Subcutaneous adipose tissue (tissue), 4 donors: ENCODE data around the gene CATSPERZ. TPM values are rescaled to one million over a fixed set of nuclear protein-coding genes. Genes with fewer than 3 reads are reported as not detected.

ENCODE experiments used
- CTCF ChIP-seq: fragments of 450-650 bp; IDR thresholded peaks from one replicate; pipeline ENCODE4 v1.5.1; 2016; ENCODE audit warnings: low read depth, mild to moderate bottlenecking, control low read depth, antibody characterized with exemption, moderate library complexity
- total RNA-seq, 4 donors: library from RNA; depleted of rRNA; stranded (reverse); fragments of >200 nt; gene quantifications; one replicate each; pipeline ENCODE4 v1.1.0, GENCODE V29; 2016

The CATSPERZ gene
- total RNA-seq, 4 donors from 2014 or later, result not detected

- TF ChIP-seq CTCF, result no peak
Measured at GRCh38 chr11:64317961-64318765, 18.0 kb downstream of the CATSPERZ start, which contains the start of gene PRDX5. Gene PRDX5, plus strand, starts transcription at chr11:64318121. Its CDS starts 95 bp downstream, at chr11:64318216.

- no peak for TF ChIP-seq CTCF
Measured at GRCh38 chr11:64318766-64319761, 18.9 kb downstream of the CATSPERZ start.

GRCh38 chr11:64320556-64320955 lies 20.4 kb downstream of the CATSPERZ start:
- no peak for TF ChIP-seq CTCF

GRCh38 chr11:64321026-64321425 lies 20.9 kb downstream of the CATSPERZ start:
- no peak for TF ChIP-seq CTCF

- TF ChIP-seq CTCF, result no peak
Measured at GRCh38 chr11:64321533-64321932, 21.4 kb downstream of the CATSPERZ start.

GRCh38 chr11:64322925-64323260 lies 22.7 kb downstream of the CATSPERZ start:
- no peak for TF ChIP-seq CTCF

- no peak for TF ChIP-seq CTCF
Measured at GRCh38 chr11:64323373-64323772, 23.2 kb downstream of the CATSPERZ start.
